ENCODE measurements around the gene GAPDHS. TPM values are rescaled to one million over a fixed set of nuclear protein-coding genes. Genes with fewer than 3 reads are reported as not detected.

GAPDHS gene
- total RNA-seq, 1 donor from 2014 or later = not detected

- Mint-ChIP-seq H3K27me3 (peaks cover 7% of the 10 kb centered on the region), H3K4me3 (no peak overlapping the region), H3K4me1 (peaks cover 8% of the 10 kb centered on the region), H3K27ac (no peak overlapping the region), H3K36me3 (ENCODE audit: low read depth) (no peaks in the 10 kb centered on the region), H3K9me3 (no peaks in the 10 kb centered on the region)
- DNase-seq (no peak), ATAC-seq (ENCODE audit: low read depth) (no peak)
- TF ChIP-seq CTCF (IDR thresholded peaks at IDR 0.05) = no peak
- intact Hi-C loops (cut with micrococcal nuclease) = no loop called here
- ChIA-PET POLR2A (interaction anchor here (0.7 kb wide), 1 partner anchor 151 kb away, joined by 3 read pairs; the partner anchor contains the start of gene COX6B1), CTCF (interaction anchor here (0.9 to 5.3 kb wide), 4 partner anchors 13 to 144 kb away, joined by 3 to 66 read pairs (median 3); no protein-coding TSS in a partner anchor)
Observed at GRCh38 chr19:35497406-35497805, 35.9 kb upstream of the GAPDHS start.

DNA sequence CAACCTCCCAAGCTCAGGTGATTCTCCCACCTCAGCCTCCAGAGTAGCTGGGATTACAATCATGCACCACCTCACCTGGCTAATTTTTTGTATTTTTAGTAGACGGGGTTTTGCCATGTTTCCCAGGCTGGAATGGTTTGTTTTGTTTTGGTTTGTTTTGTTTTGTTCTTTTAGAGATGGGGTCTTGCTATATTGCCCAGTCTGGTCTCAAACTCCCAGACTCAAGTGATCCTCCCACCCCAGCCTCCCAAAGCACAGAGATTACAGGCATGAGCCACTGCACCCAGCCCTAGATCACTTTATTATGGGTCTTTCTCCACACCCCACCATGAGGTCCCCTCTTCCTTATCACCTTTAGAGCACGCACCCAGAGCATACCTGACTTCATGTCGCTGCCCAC, 35.0 kb upstream of the GAPDHS start:
- ATAC-seq (ENCODE audit: low read depth) (no peak), DNase-seq (no peak)
- intact Hi-C loops (cut with micrococcal nuclease) = no loop called here
- Mint-ChIP-seq H3K4me1 (peaks cover 8% of the 10 kb centered on the region), H3K27ac (no peak overlapping the region), H3K4me3 (no peak overlapping the region), H3K36me3 (ENCODE audit: low read depth) (no peaks in the 10 kb centered on the region), H3K9me3 (no peaks in the 10 kb centered on the region), H3K27me3 (peaks cover 9% of the 10 kb centered on the region)
- CTCF ChIA-PET = interaction anchor here (5.3 kb wide), 1 partner anchor 144 kb away, joined by 66 read pairs; no protein-coding TSS in a partner anchor
- no peak for TF ChIP-seq CTCF (IDR thresholded peaks at IDR 0.05)
- POLR2A ChIA-PET = no interaction called here

GRCh38 chr19:35498984-35499527, 34.2 kb upstream of the GAPDHS start:
- POLR2A ChIA-PET = no interaction called here
- no peak for TF ChIP-seq CTCF (IDR thresholded peaks at IDR 0.05)
- CTCF ChIA-PET = no interaction called here
- H3K27me3 Mint-ChIP-seq = peaks cover 12% of the 10 kb centered on the region
- intact Hi-C loops (cut with micrococcal nuclease) = no loop called here
- no peak overlapping the region for H3K27ac Mint-ChIP-seq
- ATAC-seq (ENCODE audit: low read depth) = no peak
- no peaks in the 10 kb centered on the region for H3K36me3 Mint-ChIP-seq (ENCODE audit: low read depth)
- no peak overlapping the region for H3K4me3 Mint-ChIP-seq
- DNase-seq = no peak
- peaks cover 8% of the 10 kb centered on the region for H3K4me1 Mint-ChIP-seq
- no peaks in the 10 kb centered on the region for H3K9me3 Mint-ChIP-seq

DNA sequence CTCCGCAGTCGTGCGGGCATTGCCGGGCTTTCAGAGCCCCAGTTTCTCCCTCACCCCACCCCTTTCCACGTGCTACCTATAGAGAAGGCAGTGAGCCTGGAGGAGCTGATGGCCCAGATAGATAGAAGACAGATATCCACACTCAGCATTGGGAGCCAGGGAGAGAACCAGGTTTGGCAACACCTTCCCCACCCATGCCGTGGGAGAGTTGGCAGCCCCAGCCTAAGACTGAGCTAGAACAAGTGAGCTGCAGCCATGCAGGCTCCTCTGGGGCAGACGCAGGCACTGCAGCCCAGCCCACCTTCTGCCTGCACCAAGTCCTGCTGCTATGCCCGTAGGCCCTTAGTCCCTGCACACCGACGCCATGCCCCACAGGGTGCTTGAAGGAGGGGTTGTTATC, 32.6 kb upstream of the GAPDHS start:
- H3K9me3 Mint-ChIP-seq = no peaks in the 10 kb centered on the region
- ChIA-PET POLR2A (no interaction called here), CTCF (no interaction called here)
- intact Hi-C loops (cut with micrococcal nuclease) = no loop called here
- DNase-seq (no peak), ATAC-seq (ENCODE audit: low read depth) (no peak)
- TF ChIP-seq CTCF (IDR thresholded peaks at IDR 0.05) = no peak
- H3K36me3 Mint-ChIP-seq (ENCODE audit: low read depth) = no peaks in the 10 kb centered on the region
- peaks cover 18% of the 10 kb centered on the region for H3K27me3 Mint-ChIP-seq
- no peak overlapping the region for H3K4me3 Mint-ChIP-seq
- no peak overlapping the region for H3K27ac Mint-ChIP-seq
- H3K4me1 Mint-ChIP-seq = no peaks in the 10 kb centered on the region

- ChIA-PET POLR2A (no interaction called here), CTCF (no interaction called here)
- no peak overlapping the region for H3K4me3 Mint-ChIP-seq
- intact Hi-C loops (cut with micrococcal nuclease) = no loop called here
- TF ChIP-seq CTCF (IDR thresholded peaks at IDR 0.05) = no peak
- no peaks in the 10 kb centered on the region for H3K36me3 Mint-ChIP-seq (ENCODE audit: low read depth)
- H3K9me3 Mint-ChIP-seq = no peaks in the 10 kb centered on the region
- H3K4me1 Mint-ChIP-seq = no peaks in the 10 kb centered on the region
- H3K27ac Mint-ChIP-seq = no peak overlapping the region
- H3K27me3 Mint-ChIP-seq = peaks cover 26% of the 10 kb centered on the region
- ATAC-seq (ENCODE audit: low read depth) (no peak), DNase-seq (no peak)
Observed at GRCh38 chr19:35501684-35502083, 31.6 kb upstream of the GAPDHS start.

Measured in activated B cell treated with CpG ODN at 0.5 μM for 24 hours (primary cell).